Tongue (tissue), 2 donors: Measurements from ENCODE around the gene ZNF22. TPM values are rescaled to one million over a fixed set of nuclear protein-coding genes. Genes with fewer than 3 reads are reported as not detected.
A peak's percentile ranks its signal among the peaks of the same experiment; 100 is the strongest.

Source experiments
- DNase-seq: peaks from one replicate; pipeline ENCODE4 v3.0.0-alpha.2; 2015
- total RNA-seq: library from RNA; depleted of rRNA; stranded (reverse); fragments of >200 nt; gene quantifications from one replicate; pipeline ENCODE4 v1.2.3, GENCODE V29; 2014

Gene ZNF22
- total RNA-seq, 1 donor from 2014 or later, result 45.0 TPM

DNA sequence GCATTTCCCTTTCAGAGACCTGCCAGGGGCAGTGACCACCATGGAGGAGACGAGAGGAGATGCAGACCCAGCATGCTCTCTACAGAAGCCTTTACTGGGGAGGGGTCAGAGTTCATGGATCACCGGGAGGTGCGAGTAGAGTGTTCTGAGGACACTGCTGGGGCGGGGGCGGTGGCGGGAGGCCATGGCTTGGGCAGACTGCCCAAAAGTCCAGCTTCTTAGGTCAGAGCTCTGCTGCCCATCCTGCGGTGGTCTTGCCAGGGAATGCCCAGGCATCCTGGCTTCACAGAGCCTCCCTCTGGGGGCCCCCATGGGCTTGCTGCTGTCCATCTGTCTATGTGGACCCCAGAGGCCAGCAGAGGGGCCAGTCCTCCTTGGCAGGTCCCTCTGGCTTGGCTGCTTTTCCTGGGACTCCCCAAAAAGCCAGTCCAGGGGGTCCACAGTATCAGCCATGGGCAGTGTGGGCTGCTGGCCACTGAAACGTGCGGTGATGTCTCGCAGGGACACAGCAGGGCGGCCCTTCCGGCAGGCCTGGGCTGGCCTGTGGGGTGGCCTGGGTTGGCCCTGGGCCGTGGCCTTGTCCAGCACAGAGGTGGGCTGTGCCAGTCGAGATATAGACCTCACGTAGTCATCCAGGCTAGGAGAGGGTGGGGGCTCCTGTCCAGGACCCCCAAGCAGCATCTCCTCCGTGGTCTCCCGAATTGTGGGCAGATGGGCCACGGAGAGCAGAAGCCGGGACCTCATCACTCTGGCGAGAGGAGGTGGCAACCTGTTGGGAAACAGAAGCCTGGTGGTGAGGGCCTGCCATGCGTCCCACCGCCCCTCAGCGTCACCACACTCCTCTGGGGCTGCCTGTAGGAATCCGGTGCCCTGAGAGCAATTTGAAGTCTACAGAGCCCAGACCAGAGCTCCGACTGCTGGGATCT is 23.2 kb upstream of the ZNF22 start:
- DNase-seq, result no peak

- no peak for DNase-seq
These were observed 22.5 kb upstream of the ZNF22 start for GRCh38 chr10:44978213-44978569.

DNA sequence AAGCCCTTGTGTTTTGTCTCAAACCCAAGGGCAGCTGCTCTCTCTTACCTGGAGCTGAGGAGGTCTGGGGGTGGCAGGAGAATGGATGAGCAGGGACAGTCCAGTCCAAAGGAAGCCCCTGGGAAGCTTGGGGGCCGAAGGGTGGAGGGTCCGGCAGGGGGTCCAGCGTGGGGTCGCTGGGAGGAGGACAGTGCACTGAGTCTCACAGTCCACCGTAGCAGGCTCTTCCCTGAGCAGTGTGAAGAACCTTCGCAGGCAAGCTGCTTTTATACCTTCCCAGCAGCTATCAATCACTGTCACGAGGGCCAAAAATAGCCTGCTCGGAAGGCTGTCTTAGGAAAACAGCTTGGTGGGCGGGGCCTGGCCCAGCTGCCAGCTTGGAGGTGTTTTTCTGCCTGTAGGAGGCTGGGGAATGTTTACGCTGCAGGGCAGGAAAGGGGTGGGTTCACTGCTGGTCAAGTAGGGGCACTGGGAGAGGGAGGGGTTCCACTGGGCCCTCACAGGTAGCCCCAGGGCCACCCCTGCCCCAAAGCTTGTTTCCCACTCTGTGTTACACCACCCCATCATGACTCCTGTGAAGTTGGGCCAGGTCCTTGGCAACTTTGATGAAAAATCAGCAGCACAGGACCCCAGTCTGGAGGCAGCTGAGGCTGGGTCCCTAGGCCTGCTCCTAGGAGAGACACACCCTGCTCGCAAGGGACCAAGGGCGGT is 22.0 kb upstream of the ZNF22 start, which contains the start of gene DEPP1:
Gene DEPP1, minus strand, starts transcription at position 240 of the 711 bp plus-strand sequence. CDS start 779 bp downstream, outside the sequence.
- DNase-seq, result peak; percentile 95

GRCh38 chr10:44979281-44980191 is 21.2 kb upstream of the ZNF22 start:
- DNase-seq, result no peak

DNA sequence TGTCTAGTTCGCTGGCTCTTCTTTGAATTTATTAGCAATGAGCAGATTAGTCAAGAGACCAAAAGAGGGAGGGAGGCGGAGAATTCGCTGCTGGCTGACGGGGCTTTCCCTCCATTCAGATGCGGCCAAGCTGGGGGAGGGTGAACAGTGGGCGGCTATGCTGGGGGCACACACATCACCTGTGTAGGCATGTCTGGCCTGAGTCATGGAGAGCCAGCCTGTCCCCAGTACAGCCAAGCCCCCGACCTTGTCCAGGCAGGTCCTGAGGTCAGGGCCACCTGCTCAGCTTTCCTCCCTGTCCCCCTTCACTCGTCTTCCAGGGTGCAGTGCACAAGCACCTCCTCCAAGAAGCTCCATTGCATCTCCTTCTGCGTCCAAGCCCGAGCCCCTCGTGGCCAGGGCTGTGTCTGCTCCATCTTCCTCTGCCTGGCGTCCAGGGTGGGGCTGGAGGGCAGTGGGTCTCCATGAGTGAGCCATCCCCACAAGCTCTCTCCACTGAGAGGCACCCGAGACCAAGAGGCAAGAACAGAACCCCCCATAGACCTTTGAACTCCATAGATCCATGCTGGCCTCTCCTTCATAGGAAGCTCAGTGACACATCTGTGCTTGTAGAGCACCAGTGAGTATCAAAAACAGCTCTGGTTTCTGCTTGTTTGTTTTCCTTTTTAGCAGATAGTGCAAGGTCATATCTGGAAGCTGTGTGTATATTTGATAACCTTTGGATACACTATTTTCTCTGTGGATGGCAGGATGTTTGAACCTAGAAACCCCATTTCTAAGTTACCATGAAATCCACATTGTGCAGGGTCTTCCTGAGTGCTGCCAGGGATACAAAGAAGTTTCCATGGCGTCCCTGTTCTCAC is 20.2 kb upstream of the ZNF22 start:
- no peak for DNase-seq

DNA sequence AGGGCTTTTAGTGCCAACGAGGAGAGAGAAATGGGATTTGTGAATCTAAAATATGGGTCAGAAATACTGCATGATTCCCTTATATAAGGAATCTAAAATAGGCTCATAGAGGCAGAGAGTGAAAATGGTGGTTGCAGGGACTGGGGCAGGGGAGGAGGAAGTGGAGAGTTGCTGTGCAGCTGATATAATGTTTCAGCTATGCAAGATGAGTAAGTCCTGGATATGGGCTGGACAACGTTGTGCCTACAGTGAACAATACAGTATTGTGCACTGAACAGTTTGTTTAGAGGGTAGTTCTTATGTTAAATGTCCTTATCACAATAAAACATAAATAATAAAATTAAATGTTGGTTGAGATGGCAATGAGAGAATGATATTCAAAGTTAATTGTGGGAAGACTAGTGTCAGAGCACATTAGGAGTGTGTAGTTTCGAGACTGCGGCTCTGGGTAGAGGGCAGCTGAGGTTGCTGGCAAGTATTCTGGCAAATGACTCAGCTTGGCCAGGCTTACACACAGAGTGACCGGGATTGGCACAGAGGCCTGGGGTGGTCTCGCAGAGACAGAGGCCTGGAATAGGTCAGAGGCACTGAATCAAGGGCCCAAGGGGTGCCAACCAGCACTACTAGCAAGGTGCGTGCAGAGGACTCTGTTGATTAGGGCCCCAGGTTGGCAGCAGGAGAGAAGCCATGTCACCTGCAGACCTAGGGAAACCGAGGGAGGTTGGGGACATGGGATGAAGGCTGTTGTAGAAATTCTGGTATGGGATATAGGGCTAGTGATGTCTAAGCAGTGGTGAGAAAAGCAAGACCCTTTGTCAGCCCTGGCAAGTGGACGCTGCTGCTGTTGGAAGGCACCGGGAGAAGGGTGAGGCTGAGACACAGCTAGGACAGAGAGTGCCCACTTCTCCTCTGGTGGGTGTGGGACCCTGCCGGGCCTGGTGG is 19.3 kb upstream of the ZNF22 start:
- DNase-seq, result peak; percentile 62

- DNase-seq, result no peak
These were observed 18.6 kb upstream of the ZNF22 start for GRCh38 chr10:44982114-44982460.

DNA sequence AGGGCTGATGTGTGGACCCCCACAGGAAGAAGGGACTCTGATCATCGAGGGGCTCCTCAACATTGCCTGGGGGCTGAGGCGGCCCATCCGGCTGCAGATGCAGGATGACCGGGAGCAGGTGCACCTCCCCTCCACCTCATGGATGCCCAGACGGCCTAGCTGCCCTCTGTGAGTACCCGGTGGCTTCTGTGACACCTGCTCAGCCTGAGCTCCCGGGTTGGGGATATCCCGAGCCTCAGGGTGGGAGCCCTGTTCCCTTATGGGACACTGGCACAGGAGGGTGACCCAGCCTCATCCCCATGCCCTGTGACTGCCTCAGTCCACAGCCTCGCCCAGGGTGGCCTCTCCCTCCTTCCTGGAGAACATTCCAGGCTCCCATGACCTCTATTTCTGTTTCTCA is 18.2 kb upstream of the ZNF22 start:
- no peak for DNase-seq

DNA sequence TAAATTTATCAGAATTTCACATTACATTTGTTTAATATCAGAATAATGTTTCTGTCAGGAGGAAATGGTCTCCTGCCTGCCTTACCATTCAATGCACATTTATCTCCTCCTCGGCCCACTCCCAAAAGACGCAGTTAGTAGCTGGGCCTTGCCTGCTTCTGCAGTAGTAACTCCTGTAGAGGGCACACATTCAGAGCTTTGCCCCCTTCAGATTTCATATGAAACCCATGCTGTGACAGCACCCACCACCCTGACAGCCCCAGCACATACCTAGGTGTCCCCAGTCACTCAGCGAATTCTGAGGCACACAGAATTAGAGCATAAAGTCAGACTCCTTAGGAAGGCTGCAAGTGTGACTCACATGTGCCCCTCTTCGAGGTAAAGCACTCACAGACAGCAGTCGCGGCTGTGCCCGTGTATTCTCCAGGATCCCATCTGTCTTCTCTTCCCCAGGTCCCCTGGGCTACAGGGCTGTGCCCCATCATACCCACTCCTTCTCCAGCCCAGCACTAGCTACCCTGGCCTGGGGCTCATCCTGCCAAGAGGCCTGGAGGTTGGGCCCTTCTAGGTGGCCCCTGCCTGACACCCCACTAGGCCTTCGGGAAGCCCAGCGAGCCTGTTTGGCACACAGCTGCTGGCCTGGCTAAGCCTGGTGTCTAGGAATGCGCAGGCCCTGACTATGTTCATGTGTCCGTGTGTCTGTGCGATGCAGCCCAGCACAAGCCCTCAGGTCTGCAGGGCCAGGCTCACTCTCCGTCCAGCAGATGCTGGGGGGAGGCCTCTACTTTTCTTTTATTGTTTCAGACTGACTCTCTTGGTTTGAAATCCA is 17.4 kb upstream of the ZNF22 start:
- no peak for DNase-seq

DNA sequence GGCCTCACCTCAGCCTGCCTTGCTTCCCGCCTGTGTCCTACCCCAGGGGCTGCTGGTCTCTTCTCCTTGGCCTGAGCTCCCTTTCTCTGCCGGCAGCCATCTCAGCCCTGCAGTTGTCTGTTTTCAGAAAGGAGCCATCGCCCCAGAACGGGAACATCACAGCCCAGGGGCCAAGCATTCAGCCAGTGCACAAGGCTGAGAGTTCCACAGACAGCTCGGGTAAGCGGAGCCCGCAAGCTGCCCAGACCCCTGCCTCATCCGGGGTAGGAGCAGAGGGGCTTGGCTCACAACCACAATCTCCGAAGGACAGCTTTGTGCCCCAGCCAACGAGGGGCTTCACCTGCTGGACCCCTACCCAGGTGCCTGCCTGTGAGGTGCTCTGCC is 16.8 kb upstream of the ZNF22 start:
- DNase-seq, result no peak

DNA sequence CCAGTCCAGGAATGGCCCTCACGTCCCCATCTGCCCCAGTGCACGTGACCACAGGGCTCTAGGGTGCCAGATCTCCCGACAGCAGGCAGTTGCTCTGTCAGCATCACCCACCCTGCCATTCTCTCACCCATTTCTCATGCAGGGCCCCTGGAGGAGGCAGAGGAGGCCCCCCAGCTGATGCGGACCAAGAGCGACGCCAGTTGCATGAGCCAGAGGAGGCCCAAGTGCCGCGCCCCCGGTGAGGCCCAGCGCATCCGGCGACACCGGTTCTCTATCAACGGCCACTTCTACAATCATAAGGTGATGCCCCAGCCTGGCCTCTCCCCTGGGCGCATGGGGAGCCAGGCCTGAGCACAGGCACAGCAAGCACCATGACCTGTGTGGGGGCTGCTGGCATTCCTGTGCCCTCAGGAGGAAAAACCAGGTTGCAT is 16.0 kb upstream of the ZNF22 start:
- DNase-seq, result no peak

DNA sequence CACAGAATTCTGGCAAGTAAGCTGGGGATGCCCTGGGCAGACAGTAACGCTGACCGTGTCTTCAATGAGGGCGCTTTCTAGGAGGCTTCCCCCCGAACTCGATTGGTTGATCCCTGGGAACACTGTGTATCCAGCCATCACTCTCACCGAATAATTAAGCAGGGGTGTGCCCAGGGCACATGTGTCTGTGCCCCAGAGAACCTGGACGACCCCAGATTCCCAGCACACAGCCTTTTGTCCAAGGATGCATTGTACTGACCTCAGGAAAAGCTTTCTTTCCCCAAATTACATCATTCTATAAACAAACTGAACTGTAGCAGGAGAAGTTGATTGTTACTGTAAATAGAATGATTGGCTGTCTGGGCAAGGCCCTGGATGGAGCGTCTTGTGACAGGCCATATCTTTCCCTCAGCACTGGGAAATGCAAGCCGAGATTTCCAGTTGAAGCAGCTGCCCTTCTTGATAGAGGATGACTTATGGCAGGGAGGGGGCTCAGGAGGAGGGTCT is 15.5 kb upstream of the ZNF22 start:
- no peak for DNase-seq

- DNase-seq, result no peak
These were observed 14.5 kb upstream of the ZNF22 start for GRCh38 chr10:44986179-44986578.

- no peak for DNase-seq
These were observed 14.1 kb upstream of the ZNF22 start for GRCh38 chr10:44986670-44987069.

DNA sequence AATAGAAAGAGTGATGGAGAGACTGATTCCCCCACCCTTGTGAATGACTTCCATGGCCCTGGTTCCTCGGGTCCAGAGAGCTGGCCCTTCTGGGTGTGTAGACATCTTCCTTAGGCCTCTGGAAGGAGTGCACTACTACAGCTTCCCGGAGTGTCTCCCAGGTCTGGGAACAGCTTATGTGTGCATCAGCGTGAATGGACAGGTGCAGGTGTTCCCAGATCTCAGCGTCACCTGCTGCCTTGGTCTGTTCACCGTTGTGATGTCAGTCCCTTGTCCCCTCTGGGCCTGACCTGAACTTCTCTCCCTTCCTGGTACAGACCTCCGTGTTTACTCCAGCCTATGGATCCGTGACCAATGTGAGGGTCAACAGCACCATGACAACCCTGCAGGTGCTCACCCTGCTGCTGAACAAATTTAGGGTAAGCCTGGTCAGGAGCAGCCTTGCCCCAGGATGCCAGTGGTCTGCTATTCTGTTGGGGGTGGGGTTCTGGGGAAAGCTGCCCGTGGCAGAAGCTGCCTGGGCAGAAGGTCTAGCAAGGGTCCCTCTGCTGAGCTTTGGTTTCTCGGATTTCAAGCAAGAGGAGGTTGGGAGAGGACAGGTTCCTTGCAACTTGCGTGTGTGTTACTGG is 11.7 kb upstream of the ZNF22 start:
- no peak for DNase-seq

DNA sequence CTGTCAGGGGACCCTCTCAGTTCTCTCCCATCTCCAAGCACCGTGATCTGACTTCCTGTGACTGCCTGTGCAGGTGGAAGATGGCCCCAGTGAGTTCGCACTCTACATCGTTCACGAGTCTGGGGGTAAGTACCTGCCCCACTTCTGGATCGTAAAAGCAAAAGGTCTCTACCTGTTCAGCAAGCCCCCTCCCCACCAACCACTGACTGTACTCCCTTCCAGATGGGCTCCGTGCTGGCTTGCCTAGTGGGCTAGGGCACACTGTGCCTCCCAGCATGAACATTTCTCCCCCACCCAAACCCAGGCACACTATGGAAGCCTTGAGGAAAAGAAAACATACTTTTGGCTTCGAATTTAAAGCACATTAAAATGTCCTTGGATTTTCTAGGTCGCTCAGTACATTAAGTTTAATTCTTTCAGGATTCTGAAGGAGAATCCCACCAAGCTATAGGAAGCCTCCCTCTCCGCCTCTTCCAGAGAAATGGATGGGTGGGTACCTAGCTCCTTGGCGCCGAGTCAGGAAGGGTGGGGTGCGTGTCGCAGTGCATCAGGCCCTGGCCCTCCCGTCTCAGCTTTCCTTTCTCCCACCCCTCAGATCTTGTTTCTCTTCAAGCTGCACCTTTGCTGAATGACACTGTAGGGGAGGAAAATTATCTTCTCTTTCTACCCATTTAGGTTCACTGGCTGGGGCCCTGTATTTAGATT is 11.0 kb upstream of the ZNF22 start:
- DNase-seq, result no peak

DNA sequence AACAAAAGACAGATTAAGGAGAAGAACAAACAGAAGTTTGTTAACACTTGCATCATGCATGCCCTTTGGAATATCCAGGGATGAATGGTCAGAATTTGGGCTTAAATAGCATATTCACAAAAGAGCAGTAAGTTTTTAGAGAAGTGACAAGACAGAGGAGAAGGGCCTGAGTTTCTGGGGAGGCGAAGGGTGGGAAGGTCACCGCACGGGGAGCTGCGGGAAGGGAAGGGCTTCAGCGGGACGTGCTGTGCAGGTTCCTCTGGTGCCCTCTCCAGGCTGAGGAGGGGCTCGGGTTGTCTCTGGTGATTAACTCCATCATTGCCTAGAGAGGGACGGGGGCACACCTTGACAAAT is 10.4 kb upstream of the ZNF22 start:
- no peak for DNase-seq

DNA sequence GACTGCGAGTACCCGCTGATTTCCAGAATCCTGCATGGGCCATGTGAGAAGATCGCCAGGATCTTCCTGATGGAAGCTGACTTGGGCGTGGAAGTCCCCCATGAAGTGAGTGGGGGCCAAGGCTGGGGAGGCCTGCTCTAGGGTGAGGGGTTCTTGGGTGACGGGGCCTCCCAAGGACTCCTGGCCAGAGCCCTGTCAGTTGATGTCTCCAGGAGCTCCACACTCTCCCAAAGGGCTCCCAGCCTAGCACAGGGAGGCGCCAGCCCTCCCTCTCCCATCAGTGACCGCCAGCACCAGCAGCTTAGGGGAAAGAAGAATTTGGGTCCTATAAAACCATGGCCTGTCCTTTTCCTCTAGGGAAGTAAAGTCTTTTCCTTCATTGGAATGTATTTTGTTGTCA is 9.8 kb upstream of the ZNF22 start:
- DNase-seq, result no peak
